CD14-positive monocyte (primary cell): ENCODE measurements around the gene C9orf72. TPM values are rescaled to one million over a fixed set of nuclear protein-coding genes. Genes with fewer than 3 reads are reported as not detected.

Experiments used
- DNase-seq, 3 donors: peaks; one replicate each; pipeline ENCODE4 v3.0.0-alpha.2; 2011 to 2022
- H2AFZ ChIP-seq: 2 replicates; pipeline ENCODE4 v1.6.0; 2012; ENCODE audit warnings: mild to moderate bottlenecking, low read depth, low read length, inconsistent platforms; ENCODE audit not compliant: insufficient read depth, poor library complexity, severe bottlenecking
- H3K27ac ChIP-seq, 2 donors: 1 replicate in 1 of 2; 2 replicates in 1 of 2; pipeline ENCODE4 v1.5.1; 2012 to 2013; ENCODE audit warnings: low read length in 2 of 2, control low read depth in 1 of 2, inconsistent platforms in 1 of 2, low read depth in 1 of 2, mild to moderate bottlenecking in 1 of 2
- H3K27me3 ChIP-seq, 2 donors: one replicate each; pipeline versions ENCODE4 v1.6.0 to v1.6.1; 2011 to 2013; ENCODE audit warnings: low read length in 2 of 2; ENCODE audit not compliant: control insufficient read depth in 2 of 2, insufficient read depth in 2 of 2
- H3K36me3 ChIP-seq, 2 donors: replicated peaks in 1 of 2; 1 replicate in 1 of 2; 2 replicates in 1 of 2; pipeline versions ENCODE4 v1.5.1 to v1.6.1; 2012 to 2013; ENCODE audit warnings: low read length in 2 of 2, control low read depth in 1 of 2, inconsistent platforms in 1 of 2, mild to moderate bottlenecking in 1 of 2; ENCODE audit not compliant: insufficient read depth in 2 of 2, control insufficient read depth in 1 of 2
- H3K4me1 ChIP-seq, 2 donors: 1 replicate in 1 of 2; 2 replicates in 1 of 2; pipeline versions ENCODE4 v1.5.1 to v1.6.1; 2012 to 2013; ENCODE audit warnings: low read length in 2 of 2, control low read depth in 1 of 2, inconsistent platforms in 1 of 2, mild to moderate bottlenecking in 1 of 2, moderate library complexity in 1 of 2; ENCODE audit not compliant: insufficient read depth in 2 of 2, control insufficient read depth in 1 of 2
- H3K4me2 ChIP-seq: replicated peaks from 2 replicates; pipeline ENCODE3; 2012; ENCODE audit warnings: low read length, moderate library complexity, mild to moderate bottlenecking; ENCODE audit not compliant: poor library complexity, severe bottlenecking; ENCODE audit errors: extremely low read depth
- H3K4me3 ChIP-seq, 3 experiments: fragments of 200-600 bp in 1 of 3; sonication (generic) in 1 of 3; replicated peaks in 1 of 3; 1 replicate in 2 of 3; 2 replicates in 1 of 3; pipeline ENCODE4 v1.5.1; 2011 to 2013; ENCODE audit warnings: low read length in 3 of 3, mild to moderate bottlenecking in 3 of 3, control low read depth in 2 of 3, low read depth in 2 of 3, inconsistent platforms in 1 of 3, moderate library complexity in 1 of 3
- H3K79me2 ChIP-seq: 2 replicates; pipeline ENCODE4 v1.6.0; 2012; ENCODE audit warnings: mild to moderate bottlenecking, control low read depth, inconsistent platforms, low read length, moderate library complexity; ENCODE audit not compliant: insufficient read depth
- H3K9ac ChIP-seq: 2 replicates; pipeline ENCODE4 v1.6.0; 2017; ENCODE audit warnings: low read length, mild to moderate bottlenecking; ENCODE audit not compliant: insufficient read depth, poor library complexity, severe bottlenecking
- H3K9me3 ChIP-seq, 2 donors: replicated peaks in 1 of 2; 1 replicate in 1 of 2; 2 replicates in 1 of 2; pipeline versions ENCODE4 v1.5.1 to v1.6.1; 2012 to 2013; ENCODE audit warnings: low read length in 2 of 2, control low read depth in 1 of 2; ENCODE audit not compliant: control insufficient read depth in 1 of 2, insufficient read depth in 1 of 2
- H4K20me1 ChIP-seq: 2 replicates; pipeline ENCODE4 v1.6.0; 2012; ENCODE audit warnings: mild to moderate bottlenecking, low read length, control low read depth, moderate library complexity; ENCODE audit not compliant: insufficient read depth
- H3K27ac Mint-ChIP-seq, 7 donors: one replicate each; pipeline ENCODE4 v1.8.0; 2020; ENCODE audit warnings: mild to moderate bottlenecking in 7 of 7, mixed read lengths in 7 of 7, moderate library complexity in 6 of 7, inconsistent platforms in 2 of 7
- H3K27me3 Mint-ChIP-seq, 3 donors: one replicate each; pipeline ENCODE4 v1.8.0; 2021 to 2022; ENCODE audit warnings: low read depth in 3 of 3, mild to moderate bottlenecking in 3 of 3, mixed read lengths in 3 of 3, moderate library complexity in 3 of 3, inconsistent platforms in 1 of 3
- H3K36me3 Mint-ChIP-seq, 2 donors: one replicate each; pipeline ENCODE4 v1.8.0; 2020; ENCODE audit warnings: mixed read lengths in 2 of 2, inconsistent platforms in 1 of 2, mild to moderate bottlenecking in 1 of 2
- H3K4me1 Mint-ChIP-seq: one replicate; pipeline ENCODE4 v1.8.0; 2020; ENCODE audit warnings: mild to moderate bottlenecking, mixed read lengths
- H3K4me3 Mint-ChIP-seq, 2 donors: one replicate each; pipeline ENCODE4 v1.8.0; 2020; ENCODE audit warnings: mild to moderate bottlenecking in 2 of 2, mixed read lengths in 2 of 2, moderate library complexity in 1 of 2
- H3K9me3 Mint-ChIP-seq, 7 donors: one replicate each; pipeline ENCODE4 v1.8.0; 2020 to 2022; ENCODE audit warnings: mixed read lengths in 7 of 7, mild to moderate bottlenecking in 6 of 7, moderate library complexity in 6 of 7, inconsistent platforms in 2 of 7
- CTCF ChIP-seq: fragments of 200-600 bp; IDR thresholded peaks from one replicate; pipeline ENCODE4 v1.8.0; 2022; ENCODE audit warnings: antibody characterized with exemption, mild to moderate bottlenecking
- WGBS: methylation state at CpG from one replicate; pipeline ENCODE4 v1.1.5; 2013; ENCODE audit warnings: missing lambda C conversion rate; ENCODE audit not compliant: insufficient coverage; 5-methylcytosine and 5-hydroxymethylcytosine counted together
- intact Hi-C, 2 donors: fragments of 100-400 bp; cut with micrococcal nuclease; formaldehyde crosslinking; loops; one replicate each; pipeline versions ENCODE4 v1.15.0 to v1.15.1; 2023
- polyA plus RNA-seq, 3 donors: library from polyadenylated mRNA; depleted of rRNA in 1 of 3; unstranded in 2 of 3; stranded (reverse) in 1 of 3; fragments of 300-500 nt in 2 of 3; fragments of >200 nt in 1 of 3; fragmentation: Illumina TruSeq in 2 of 3; gene quantifications; 1 replicate in 2 of 3; 2 replicates in 1 of 3; pipeline ENCODE4 v1.2.3, GENCODE V29; 2012 to 2021

Gene C9orf72
- polyA plus RNA-seq, 3 donors: 105 to 142 (median 128) TPM

DNA sequence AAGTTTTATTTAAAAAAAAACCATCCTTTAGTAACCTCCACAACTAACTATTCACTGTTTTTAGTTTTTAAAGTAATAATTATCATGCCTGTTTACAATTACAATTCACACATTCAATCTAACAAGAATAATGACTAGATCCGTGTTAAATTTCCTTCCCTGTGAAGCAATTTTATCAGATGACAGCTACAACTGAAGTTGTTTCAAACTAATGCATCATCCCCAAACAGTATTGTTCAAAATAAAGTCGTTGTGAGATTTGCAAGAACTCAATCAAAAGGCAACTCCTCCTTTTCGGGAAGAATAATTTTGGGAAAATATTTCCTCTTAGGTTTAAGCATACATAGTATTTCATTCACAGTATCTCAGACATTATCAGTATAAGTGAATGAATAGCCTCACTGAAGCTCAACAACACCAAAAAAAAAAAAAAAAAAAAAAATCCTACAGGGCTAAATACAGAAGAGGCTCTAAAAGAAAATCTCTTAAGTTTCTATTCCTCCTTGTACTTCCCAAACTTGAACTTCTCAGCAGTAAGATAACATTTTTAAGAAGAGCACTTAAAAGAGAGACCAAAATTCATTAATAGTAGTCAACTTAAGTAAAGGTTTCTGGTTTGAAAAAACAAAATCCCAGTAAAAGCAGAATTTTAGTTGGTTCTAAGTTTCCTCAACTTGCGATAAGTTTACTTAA is 9.4 kb downstream of the C9orf72 start:
- Mint-ChIP-seq H3K4me3 (peak overlapping the region in 1 of 2 donors; percentile 76), H3K27ac (peak overlapping the region; percentile 87 to 96 (median 92))

GRCh38 chr9:27561685-27562084 is 11.6 kb downstream of the C9orf72 start:
- no peak overlapping the region for H3K4me3 Mint-ChIP-seq
- Histone ChIP-seq H3K27ac (peak overlapping the region in 1 of 2 donors; percentile 50), H2AFZ (no peak overlapping the region), H3K9ac (no peak overlapping the region), H3K9me3 (no peaks in the 10 kb centered on the region), H3K4me2 (no peak overlapping the region), H4K20me1 (peaks cover 8% of the 10 kb centered on the region), H3K36me3 (peaks cover 67 to 79% of the 10 kb centered on the region in 2 donors), H3K4me3 (no peak overlapping the region), H3K79me2 (peaks cover 72% of the 10 kb centered on the region), H3K27me3 (no peaks in the 10 kb centered on the region), H3K4me1 (peaks cover 37 to 44% of the 10 kb centered on the region in 2 donors)
- peaks cover 0 to 1% (median 0%) of the 10 kb centered on the region in 7 donors for H3K9me3 Mint-ChIP-seq
- no peak for TF ChIP-seq CTCF
- DNase-seq: no peak
- H3K36me3 Mint-ChIP-seq: peaks cover 57 to 72% of the 10 kb centered on the region in 2 donors
- intact Hi-C loops: no loop called here
- WGBS: 100% methylated on average over 1 of the region's 3 CpGs
- peaks cover 41% of the 10 kb centered on the region for H3K4me1 Mint-ChIP-seq
- H3K27ac Mint-ChIP-seq: peak overlapping the region in 5 of 7 donors; percentile 16 to 76 (median 38)
- H3K27me3 Mint-ChIP-seq: no peaks in the 10 kb centered on the region

More for the DNA sequence above, 9.4 kb downstream of the C9orf72 start:
- Histone ChIP-seq H3K9me3 (no peaks in the 10 kb centered on the region), H4K20me1 (no peaks in the 10 kb centered on the region), H3K4me2 (peak overlapping the region; percentile 73), H3K4me3 (peak overlapping the region; percentile 26 to 67 (median 32)), H2AFZ (no peak overlapping the region), H3K79me2 (peaks cover 83% of the 10 kb centered on the region), H3K27me3 (no peaks in the 10 kb centered on the region), H3K27ac (peak overlapping the region; percentile 32 to 85), H3K9ac (peak overlapping the region; percentile 29), H3K36me3 (peaks cover 45 to 76% of the 10 kb centered on the region in 2 donors), H3K4me1 (peaks cover 58 to 66% of the 10 kb centered on the region in 2 donors)
- TF ChIP-seq CTCF: no peak
- Mint-ChIP-seq H3K27me3 (no peaks in the 10 kb centered on the region), H3K4me1 (peaks cover 61% of the 10 kb centered on the region), H3K9me3 (peaks cover 0 to 4% (median 0%) of the 10 kb centered on the region in 7 donors), H3K36me3 (peaks cover 61 to 68% of the 10 kb centered on the region in 2 donors)
- intact Hi-C loops: loop anchor here in 1 of 2 donors (1.0 kb wide), 1 partner anchor 8 kb away; no protein-coding TSS in a partner anchor
- WGBS: no CpG with 5 or more reads among the region's 4 CpGs
- DNase-seq: peak in 2 of 3 donors; percentile 33 to 41
